GM23338 (cell line): ENCODE data around the gene FKRP.

Experiments
- CREB1 ChIP-seq: fragments of 250-450 bp; sonication (Bioruptor Pico); IDR thresholded peaks from 2 replicates; pipeline ENCODE4 v1.5.0; 2020; ENCODE audit warnings: low read depth, mild to moderate bottlenecking, moderate library complexity
- CTCF ChIP-seq, 2 experiments: fragments of 200-600 bp in 1 of 2; sonication (generic) in 1 of 2; conservative IDR thresholded peaks; 2 replicates each; pipeline versions ENCODE4 v1.5.1 to v1.6.1; 2016 to 2017; ENCODE audit warnings: antibody characterized with exemption in 2 of 2, low read depth in 2 of 2, mild to moderate bottlenecking in 2 of 2, moderate library complexity in 1 of 2
- ETS1 ChIP-seq: IDR thresholded peaks from 2 replicates; pipeline ENCODE4 v1.6.1; 2016; ENCODE audit warnings: antibody characterized with exemption
- EZH2 ChIP-seq: fragments of 200-600 bp; sonication (generic); IDR thresholded peaks from one replicate; pipeline ENCODE4 v1.8.0; 2017; ENCODE audit warnings: antibody characterized with exemption, mild to moderate bottlenecking, low read depth; ENCODE audit not compliant: unreplicated experiment
- EZH2phosphoT487 ChIP-seq: fragments of 200-600 bp; sonication (generic); IDR thresholded peaks from one replicate; pipeline ENCODE4 v1.8.1; 2018; ENCODE audit warnings: antibody characterized with exemption; ENCODE audit not compliant: unreplicated experiment
- JUNB ChIP-seq: IDR thresholded peaks from one replicate; pipeline ENCODE4 v1.6.1; 2016; ENCODE audit warnings: antibody characterized with exemption; ENCODE audit not compliant: unreplicated experiment
- NANOG ChIP-seq: IDR thresholded peaks from 2 replicates; pipeline ENCODE4 v1.6.1; 2016; ENCODE audit warnings: antibody characterized with exemption, borderline replicate concordance
- POLR2AphosphoS5 ChIP-seq: IDR thresholded peaks from 2 replicates; pipeline ENCODE4 v1.6.1; 2016; ENCODE audit warnings: antibody characterized with exemption, low read depth
- REST ChIP-seq: IDR thresholded peaks from one replicate; pipeline ENCODE4 v1.6.1; 2018; ENCODE audit warnings: antibody characterized with exemption; ENCODE audit not compliant: unreplicated experiment
- STAT1 ChIP-seq: IDR thresholded peaks from one replicate; pipeline ENCODE4 v1.6.1; 2016; ENCODE audit warnings: antibody characterized with exemption; ENCODE audit not compliant: unreplicated experiment
- ZNF114 ChIP-seq: fragments of 250-450 bp; sonication (Bioruptor Pico); IDR thresholded peaks from 2 replicates; pipeline ENCODE4 v1.5.0; 2020; ENCODE audit warnings: mild to moderate bottlenecking, moderate library complexity
- ZNF331 ChIP-seq: fragments of 250-450 bp; sonication (Bioruptor Pico); IDR thresholded peaks from 2 replicates; pipeline ENCODE4 v1.5.0; 2020; ENCODE audit warnings: low read depth, mild to moderate bottlenecking, moderate library complexity
- ZNF462 ChIP-seq: fragments of 250-450 bp; sonication (Bioruptor Pico); IDR thresholded peaks from 2 replicates; pipeline ENCODE4 v1.5.0; 2020; ENCODE audit warnings: mild to moderate bottlenecking, moderate library complexity

GRCh38 chr19:46736531-46737297, 9.1 kb upstream of the FKRP start:
- TF ChIP-seq CTCF (conservative IDR thresholded peaks at IDR 0.05; ENCODE audit: low read depth in 2 of 2) (no peak), EZH2phosphoT487 (no peak), JUNB (no peak), POLR2AphosphoS5 (no peak), CREB1 (CRISPR knock-in tag) (no peak), EZH2 (no peak), REST (no peak), ZNF331 (CRISPR knock-in tag) (no peak), ETS1 (no peak), ZNF462 (CRISPR knock-in tag) (no peak), STAT1 (no peak), NANOG (no peak), ZNF114 (no peak)
